Measurements from ENCODE around the gene FAXC.
A peak's percentile ranks its signal among the peaks of the same experiment; 100 is the strongest.
"Not testable (repeated sequence)": the region's sequence is repeated elsewhere in the genome, so short reads cannot be mapped to it uniquely, and the experiment has no call there.

FAXC gene

DNA sequence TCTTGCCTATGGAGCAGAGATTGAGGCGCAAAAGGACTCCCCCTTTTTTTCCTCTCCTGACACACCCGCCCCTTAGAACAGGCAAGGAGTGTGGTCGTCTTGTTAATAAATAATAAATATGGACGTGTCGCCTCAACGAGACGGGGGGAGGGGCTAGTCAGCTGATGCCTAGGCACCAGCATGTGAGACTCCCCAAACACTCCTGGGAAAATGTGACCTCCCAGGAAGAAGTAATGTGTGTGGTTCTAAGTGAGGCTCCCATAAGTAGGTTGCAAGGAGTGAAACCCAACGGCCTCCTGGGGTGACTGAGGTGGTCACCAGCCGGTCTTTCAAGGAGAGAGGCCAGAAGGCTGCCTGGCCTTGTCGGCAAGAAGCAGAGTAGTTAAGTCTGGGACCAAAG lies 1.1 kb upstream of the FAXC start:
- H3K27ac Mint-ChIP-seq = no peak overlapping the region
- no peaks in the 10 kb centered on the region for H3K9me3 Mint-ChIP-seq
- peaks cover 60% of the 10 kb centered on the region for H3K27me3 Mint-ChIP-seq

GRCh38 chr6:99348288-99349170 lies 945 bp downstream of the FAXC start:
- Mint-ChIP-seq H3K9me3 (no peaks in the 10 kb centered on the region), H3K4me1 (peaks cover 6% of the 10 kb centered on the region), H3K27ac (no peak overlapping the region), H3K36me3 (no peaks in the 10 kb centered on the region), H3K27me3 (peaks cover 55% of the 10 kb centered on the region), H3K4me3 (peak overlapping the region; percentile 53)
- no peak for ATAC-seq

More for the DNA sequence above, 1.1 kb upstream of the FAXC start:
- no peak for ATAC-seq
- Mint-ChIP-seq H3K4me1 (no peaks in the 10 kb centered on the region), H3K36me3 (no peaks in the 10 kb centered on the region), H3K4me3 (no peak overlapping the region)

DNA sequence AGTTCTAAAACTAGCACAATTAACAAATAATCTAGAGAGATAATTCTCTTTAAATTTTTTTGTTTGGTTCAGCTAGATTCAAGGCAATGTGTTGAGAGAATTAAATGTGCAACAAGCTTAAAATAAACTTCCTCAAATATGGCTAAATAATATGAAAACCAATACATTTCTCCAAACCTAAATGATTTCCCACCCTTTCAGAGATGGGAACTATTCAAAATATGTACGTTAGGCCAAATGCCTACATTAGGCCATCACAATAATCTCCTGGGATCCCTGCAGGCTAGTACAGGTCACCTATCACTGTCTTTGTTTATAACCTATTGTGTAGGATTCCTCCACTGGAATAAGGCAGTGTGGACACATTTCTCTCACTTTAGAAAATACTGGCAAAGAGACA lies 1.7 kb downstream of the FAXC start:
- no peak overlapping the region for H3K27ac Mint-ChIP-seq

GRCh38 chr6:99346595-99346994 lies 2.9 kb downstream of the FAXC start:
- Mint-ChIP-seq H3K4me3 (no peak overlapping the region), H3K27me3 (peaks cover 47% of the 10 kb centered on the region), H3K27ac (no peak overlapping the region), H3K36me3 (no peaks in the 10 kb centered on the region), H3K9me3 (no peaks in the 10 kb centered on the region), H3K4me1 (peaks cover 6% of the 10 kb centered on the region)
- ATAC-seq = no peak

More for the DNA sequence above, 1.7 kb downstream of the FAXC start:
- Mint-ChIP-seq H3K27me3 (peaks cover 53% of the 10 kb centered on the region), H3K9me3 (no peaks in the 10 kb centered on the region), H3K36me3 (no peaks in the 10 kb centered on the region), H3K4me1 (peaks cover 6% of the 10 kb centered on the region), H3K4me3 (no peak overlapping the region)
- no peak for ATAC-seq

DNA sequence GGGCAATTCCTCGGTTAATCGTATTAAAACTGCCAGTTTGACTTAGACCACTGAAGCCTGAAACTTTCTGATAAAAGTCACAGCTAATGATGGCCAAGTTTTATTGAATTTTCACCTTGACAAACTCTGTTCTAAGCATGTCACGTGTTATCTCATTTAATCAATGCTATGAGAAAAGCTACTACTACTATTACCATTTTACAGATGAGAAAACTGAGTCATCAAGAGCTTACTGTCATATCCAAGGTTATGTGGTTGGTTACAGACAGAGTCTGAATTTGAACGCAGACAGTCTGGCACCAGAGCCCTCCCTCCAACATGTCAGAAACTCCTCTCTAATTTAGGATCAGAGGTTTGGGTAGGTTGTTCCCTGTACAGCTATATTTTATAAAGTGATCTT lies 4.3 kb downstream of the FAXC start:
- no peaks in the 10 kb centered on the region for H3K36me3 Mint-ChIP-seq
- no peak overlapping the region for H3K27ac Mint-ChIP-seq
- peaks cover 6% of the 10 kb centered on the region for H3K4me1 Mint-ChIP-seq
- no peaks in the 10 kb centered on the region for H3K9me3 Mint-ChIP-seq
- ATAC-seq = no peak
- peaks cover 33% of the 10 kb centered on the region for H3K27me3 Mint-ChIP-seq
- H3K4me3 Mint-ChIP-seq = no peak overlapping the region

DNA sequence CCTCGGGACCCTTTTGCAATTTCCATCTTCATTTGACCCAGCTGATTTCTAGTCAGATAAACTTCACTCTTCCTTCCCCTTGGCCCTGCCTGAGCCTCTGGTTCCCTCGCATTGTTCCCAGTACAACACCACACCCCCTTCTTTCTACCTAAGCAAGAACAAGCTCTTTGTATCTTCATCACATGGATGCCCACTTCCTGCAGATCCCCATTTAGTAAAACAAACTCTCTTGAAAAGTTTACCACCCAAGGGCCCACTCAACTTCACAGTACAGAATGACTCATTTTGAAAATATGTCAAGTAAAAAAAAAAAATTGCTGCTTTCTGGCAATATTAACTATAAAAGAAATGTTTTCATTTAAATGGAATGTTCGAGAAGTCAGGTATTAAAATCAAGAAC lies 5.2 kb downstream of the FAXC start:
- no peak for ATAC-seq
- peaks cover 38% of the 10 kb centered on the region for H3K27me3 Mint-ChIP-seq

DNA sequence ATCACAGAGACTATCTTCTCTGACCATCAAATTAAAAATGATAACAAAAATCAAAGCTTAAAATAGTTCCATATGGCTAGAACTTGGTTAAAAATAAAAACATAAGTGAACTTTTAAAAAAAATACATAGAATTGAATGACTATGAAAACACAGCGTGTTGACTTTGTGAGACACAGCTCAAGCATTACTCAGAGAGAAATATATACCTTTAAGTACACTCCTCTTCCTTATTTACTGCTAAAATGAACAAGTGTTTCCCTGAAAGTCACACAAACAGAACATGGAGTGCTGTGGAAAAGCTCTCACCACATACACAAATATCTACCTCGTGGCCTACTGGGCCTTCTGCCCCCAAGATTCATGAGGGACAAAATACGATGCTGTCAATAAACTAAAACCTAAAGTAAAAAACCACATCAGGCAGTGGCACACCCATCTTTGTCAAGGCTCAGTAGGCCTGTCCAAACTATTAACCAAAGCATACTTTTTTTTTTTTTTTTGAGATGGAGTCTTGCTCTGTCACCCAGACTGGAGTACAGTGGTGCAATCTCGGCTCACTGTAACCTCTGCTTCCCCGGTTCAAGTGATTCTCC lies 7.5 kb downstream of the FAXC start:
- Mint-ChIP-seq H3K4me1 (peaks cover 6% of the 10 kb centered on the region), H3K9me3 (no peaks in the 10 kb centered on the region), H3K27ac (no peak overlapping the region), H3K36me3 (no peaks in the 10 kb centered on the region), H3K27me3 (peaks cover 49% of the 10 kb centered on the region), H3K4me3 (no peak overlapping the region)
- no peak for ATAC-seq

More for the DNA sequence above, 5.2 kb downstream of the FAXC start:
- Mint-ChIP-seq H3K9me3 (no peaks in the 10 kb centered on the region), H3K4me3 (no peak overlapping the region), H3K4me1 (peaks cover 6% of the 10 kb centered on the region), H3K36me3 (no peaks in the 10 kb centered on the region), H3K27ac (no peak overlapping the region)

- Mint-ChIP-seq H3K27ac (no peak overlapping the region), H3K4me1 (peaks cover 13% of the 10 kb centered on the region), H3K36me3 (no peaks in the 10 kb centered on the region), H3K9me3 (no peaks in the 10 kb centered on the region), H3K4me3 (no peak overlapping the region), H3K27me3 (peaks cover 31% of the 10 kb centered on the region)
- ATAC-seq = no peak
Observed at GRCh38 chr6:99338188-99338587, 11.3 kb downstream of the FAXC start.

- peaks cover 31% of the 10 kb centered on the region for H3K27me3 Mint-ChIP-seq
- H3K27ac Mint-ChIP-seq, H3K9me3 Mint-ChIP-seq, H3K36me3 Mint-ChIP-seq, ATAC-seq, H3K4me3 Mint-ChIP-seq: not testable (repeated sequence)
- peaks cover 29% of the 10 kb centered on the region for H3K4me1 Mint-ChIP-seq
Observed at GRCh38 chr6:99335298-99335697, 14.2 kb downstream of the FAXC start.

DNA sequence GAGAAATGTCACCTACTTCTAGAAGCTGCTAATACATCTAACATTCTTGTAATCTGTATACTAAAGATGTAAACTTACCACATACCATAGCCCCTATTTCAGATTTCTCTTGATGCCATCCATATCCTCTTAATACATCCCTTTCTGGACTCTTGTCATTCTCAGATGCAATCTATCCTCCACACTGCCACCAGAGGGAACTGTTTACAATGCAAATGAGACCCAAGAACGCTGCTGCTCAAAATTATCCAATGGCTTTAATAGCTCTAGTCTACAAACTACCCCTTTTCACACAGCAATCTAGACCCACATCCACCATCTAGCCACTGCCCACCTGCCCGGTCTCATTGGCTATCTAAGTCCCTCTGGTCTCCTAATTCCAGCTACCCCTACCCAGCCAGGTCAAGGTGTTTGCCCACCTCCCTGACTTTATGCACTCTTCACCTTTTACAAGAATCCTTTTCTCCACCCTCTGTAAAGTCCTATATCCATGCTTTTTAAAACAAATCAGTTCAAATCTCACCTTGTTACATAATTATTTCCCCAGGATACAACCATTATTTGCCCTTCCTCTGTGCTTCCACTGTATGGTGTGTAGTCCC lies 14.8 kb downstream of the FAXC start:
- H3K4me1 Mint-ChIP-seq = peaks cover 33% of the 10 kb centered on the region
- H3K27ac Mint-ChIP-seq = no peak overlapping the region
- no peaks in the 10 kb centered on the region for H3K36me3 Mint-ChIP-seq
- H3K27me3 Mint-ChIP-seq = peaks cover 26% of the 10 kb centered on the region
- no peaks in the 10 kb centered on the region for H3K9me3 Mint-ChIP-seq
- no peak for ATAC-seq
- no peak overlapping the region for H3K4me3 Mint-ChIP-seq

DNA sequence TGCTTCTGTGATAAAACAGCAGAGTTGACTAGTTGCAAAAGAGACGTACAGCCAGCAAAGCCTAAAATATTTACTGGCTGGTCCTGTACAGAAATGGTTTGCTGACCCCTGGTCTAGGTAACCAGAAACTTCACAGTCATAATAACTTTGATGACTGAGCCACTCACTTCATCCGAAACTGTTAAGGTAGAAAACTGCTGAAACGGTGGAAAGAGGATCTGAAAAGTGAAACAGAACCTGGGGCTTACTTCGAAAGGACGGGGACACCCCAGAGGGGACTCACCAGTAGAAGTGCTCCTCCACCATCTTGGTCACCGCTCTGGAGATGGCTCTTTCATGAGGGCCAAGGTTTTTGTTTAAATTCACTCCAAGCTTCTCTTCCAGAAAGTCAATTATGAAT lies 16.4 kb downstream of the FAXC start:
- no peaks in the 10 kb centered on the region for H3K9me3 Mint-ChIP-seq
- no peaks in the 10 kb centered on the region for H3K36me3 Mint-ChIP-seq
- H3K27me3 Mint-ChIP-seq = peaks cover 13% of the 10 kb centered on the region
- ATAC-seq = peak; percentile 93
- no peak overlapping the region for H3K4me3 Mint-ChIP-seq
- peaks cover 33% of the 10 kb centered on the region for H3K4me1 Mint-ChIP-seq
- H3K27ac Mint-ChIP-seq = no peak overlapping the region

DNA sequence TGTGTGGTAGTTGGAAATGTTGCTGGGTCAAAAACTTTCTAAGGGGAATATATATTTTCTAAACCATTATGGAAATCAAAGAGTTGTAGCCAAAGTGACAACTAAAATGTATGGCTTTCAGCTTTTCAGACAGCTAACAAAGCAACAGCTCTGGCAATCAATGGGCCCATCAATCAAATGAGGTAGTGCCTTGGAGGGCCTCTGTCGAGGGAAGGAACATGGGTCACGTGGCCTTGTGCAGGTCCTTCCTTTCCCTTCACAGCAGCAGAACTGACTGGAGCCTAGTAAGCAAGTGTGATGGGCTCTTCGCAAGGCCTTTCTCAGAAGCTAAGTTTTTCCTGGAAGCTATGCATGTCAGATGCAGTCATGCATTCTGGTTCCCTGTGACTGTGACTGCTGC lies 17.9 kb downstream of the FAXC start:
- peaks cover 33% of the 10 kb centered on the region for H3K4me1 Mint-ChIP-seq
- no peak overlapping the region for H3K4me3 Mint-ChIP-seq

DNA sequence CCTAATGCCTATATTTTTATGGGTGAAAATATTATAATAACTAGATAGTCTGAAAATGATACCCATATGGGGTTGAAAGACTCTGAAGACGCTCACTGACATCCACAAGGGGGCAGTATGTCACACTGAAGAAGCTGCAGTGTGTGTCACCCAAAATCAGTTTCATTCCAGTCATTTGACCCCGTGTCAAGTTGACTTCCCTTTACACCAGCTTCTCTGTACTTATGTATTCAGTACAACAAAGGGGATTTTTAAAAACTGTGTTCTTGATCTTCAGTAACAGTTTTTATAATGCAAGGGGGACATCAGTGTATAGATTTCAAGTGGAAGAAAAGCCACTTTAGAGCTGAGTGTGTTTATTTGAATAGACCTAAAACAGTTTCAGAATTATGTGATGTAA lies 19.3 kb downstream of the FAXC start:
- Mint-ChIP-seq H3K27me3 (no peaks in the 10 kb centered on the region), H3K4me3 (no peak overlapping the region), H3K36me3 (no peaks in the 10 kb centered on the region), H3K9me3 (no peaks in the 10 kb centered on the region), H3K4me1 (peaks cover 33% of the 10 kb centered on the region), H3K27ac (no peak overlapping the region)
- peak; percentile 83 for ATAC-seq

More for the DNA sequence above, 17.9 kb downstream of the FAXC start:
- Mint-ChIP-seq H3K9me3 (no peaks in the 10 kb centered on the region), H3K36me3 (no peaks in the 10 kb centered on the region), H3K27ac (no peak overlapping the region), H3K27me3 (peaks cover 4% of the 10 kb centered on the region)
- no peak for ATAC-seq

GRCh38 chr6:99324996-99325395 lies 24.5 kb downstream of the FAXC start:
- Mint-ChIP-seq H3K36me3 (no peaks in the 10 kb centered on the region), H3K27ac (no peak overlapping the region), H3K4me3 (no peak overlapping the region), H3K9me3 (no peaks in the 10 kb centered on the region), H3K4me1 (peaks cover 1% of the 10 kb centered on the region), H3K27me3 (peaks cover 26% of the 10 kb centered on the region)
- ATAC-seq = no peak

GRCh38 chr6:99318566-99318965 lies 30.9 kb downstream of the FAXC start:
- Mint-ChIP-seq H3K36me3 (no peaks in the 10 kb centered on the region), H3K27me3 (peaks cover 57% of the 10 kb centered on the region), H3K4me3 (no peak overlapping the region), H3K4me1 (no peaks in the 10 kb centered on the region), H3K9me3 (no peaks in the 10 kb centered on the region), H3K27ac (no peak overlapping the region)
- ATAC-seq = no peak

GRCh38 chr6:99312354-99312753 lies 37.1 kb downstream of the FAXC start:
- Mint-ChIP-seq H3K27me3 (peaks cover 21% of the 10 kb centered on the region), H3K4me3 (no peak overlapping the region), H3K27ac (no peak overlapping the region), H3K9me3 (no peaks in the 10 kb centered on the region), H3K4me1 (no peaks in the 10 kb centered on the region), H3K36me3 (no peaks in the 10 kb centered on the region)
- no peak for ATAC-seq

Data from stimulated activated memory B cell treated with anti-CD40 and anti-IgM and Interleukin-4, amounts not matched to agents 10 μg/mL and 1 μg/mL and 100 μg/mL, for 72 hours (primary cell).